Mesothelial cell of epicardium (in vitro differentiated cells): ENCODE measurements around the gene DUSP22. TPM values are rescaled to one million over a fixed set of nuclear protein-coding genes. Genes with fewer than 3 reads are reported as not detected.

ENCODE experiments used
- DNase-seq, 2 experiments: peaks; one replicate each; pipeline ENCODE4 v3.0.0; 2021; ENCODE audit warnings: low spot score in 2 of 2; ENCODE audit not compliant: unreplicated experiment in 2 of 2
- H3K27ac Mint-ChIP-seq: 2 replicates; pipeline ENCODE4 v1.8.0; 2021; ENCODE audit warnings: mixed read lengths
- H3K27me3 Mint-ChIP-seq: 2 replicates; pipeline ENCODE4 v1.8.0; 2021; ENCODE audit warnings: low read depth, mixed read lengths
- H3K36me3 Mint-ChIP-seq: 2 replicates; pipeline ENCODE4 v1.8.0; 2021; ENCODE audit warnings: mixed read lengths
- H3K4me1 Mint-ChIP-seq: 2 replicates; pipeline ENCODE4 v1.8.0; 2021; ENCODE audit warnings: mixed read lengths
- H3K4me3 Mint-ChIP-seq: 2 replicates; pipeline ENCODE4 v1.8.0; 2021; ENCODE audit warnings: mild to moderate bottlenecking, moderate library complexity, mixed read lengths
- H3K9me3 Mint-ChIP-seq: 2 replicates; pipeline ENCODE4 v1.8.0; 2021; ENCODE audit warnings: mixed read lengths
- total RNA-seq: library from RNA; stranded (reverse); gene quantifications from 3 replicates; pipeline ENCODE4 v1.2.1, GENCODE V29; 2021
- TF ChIP-seq, protein P1 (sequence below): fragments of 200-600 bp; sonication (generic); IDR thresholded peaks from one replicate; pipeline ENCODE4 v1.5.0; 2021; ENCODE audit warnings: antibody characterized with exemption; ENCODE audit not compliant: unreplicated experiment

DUSP22 gene
- total RNA-seq, 1 donor from 2014 or later: 32.0 TPM

DNA sequence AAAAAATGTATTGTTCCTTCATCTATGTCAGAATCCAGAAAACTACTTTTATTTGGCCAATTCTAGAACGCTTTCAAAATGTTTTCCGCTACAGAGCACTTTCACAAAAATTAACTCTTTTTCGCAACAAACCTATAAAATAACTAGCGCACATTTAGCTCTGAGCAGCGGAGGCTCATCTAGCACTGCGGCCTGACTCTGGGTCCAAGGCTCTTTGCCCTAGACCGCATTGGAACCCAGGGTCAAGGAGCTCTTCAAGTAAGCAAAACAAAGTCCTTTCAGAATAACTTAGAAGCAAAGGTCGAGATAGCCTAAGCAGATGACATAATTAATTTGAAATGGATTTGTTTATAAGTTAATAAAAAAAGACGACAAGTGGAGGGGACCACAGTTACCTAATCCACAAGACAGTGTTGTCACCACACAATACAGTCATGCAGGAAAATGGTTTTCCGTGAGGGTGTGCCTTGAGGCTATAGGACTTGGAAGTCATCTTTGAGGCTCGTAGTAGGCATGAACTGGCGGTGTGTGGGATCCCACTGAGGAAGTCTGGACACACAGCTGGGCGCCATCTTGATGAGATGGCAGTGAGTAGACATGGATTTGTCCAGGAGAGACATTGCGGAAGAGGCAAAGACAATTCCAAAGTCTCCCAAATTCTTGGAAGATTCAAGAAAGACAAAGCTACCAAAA lies 70.1 kb downstream of the DUSP22 start:
- Mint-ChIP-seq H3K9me3 (peaks cover 51% of the 10 kb centered on the region), H3K27ac (no peak overlapping the region), H3K4me1 (no peaks in the 10 kb centered on the region), H3K4me3 (no peak overlapping the region), H3K36me3 (peaks cover 6% of the 10 kb centered on the region), H3K27me3 (peaks cover 9% of the 10 kb centered on the region)
- TF ChIP-seq, protein P1, sequence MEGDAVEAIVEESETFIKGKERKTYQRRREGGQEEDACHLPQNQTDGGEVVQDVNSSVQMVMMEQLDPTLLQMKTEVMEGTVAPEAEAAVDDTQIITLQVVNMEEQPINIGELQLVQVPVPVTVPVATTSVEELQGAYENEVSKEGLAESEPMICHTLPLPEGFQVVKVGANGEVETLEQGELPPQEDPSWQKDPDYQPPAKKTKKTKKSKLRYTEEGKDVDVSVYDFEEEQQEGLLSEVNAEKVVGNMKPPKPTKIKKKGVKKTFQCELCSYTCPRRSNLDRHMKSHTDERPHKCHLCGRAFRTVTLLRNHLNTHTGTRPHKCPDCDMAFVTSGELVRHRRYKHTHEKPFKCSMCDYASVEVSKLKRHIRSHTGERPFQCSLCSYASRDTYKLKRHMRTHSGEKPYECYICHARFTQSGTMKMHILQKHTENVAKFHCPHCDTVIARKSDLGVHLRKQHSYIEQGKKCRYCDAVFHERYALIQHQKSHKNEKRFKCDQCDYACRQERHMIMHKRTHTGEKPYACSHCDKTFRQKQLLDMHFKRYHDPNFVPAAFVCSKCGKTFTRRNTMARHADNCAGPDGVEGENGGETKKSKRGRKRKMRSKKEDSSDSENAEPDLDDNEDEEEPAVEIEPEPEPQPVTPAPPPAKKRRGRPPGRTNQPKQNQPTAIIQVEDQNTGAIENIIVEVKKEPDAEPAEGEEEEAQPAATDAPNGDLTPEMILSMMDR: no peak
- no peak for DNase-seq

DNA sequence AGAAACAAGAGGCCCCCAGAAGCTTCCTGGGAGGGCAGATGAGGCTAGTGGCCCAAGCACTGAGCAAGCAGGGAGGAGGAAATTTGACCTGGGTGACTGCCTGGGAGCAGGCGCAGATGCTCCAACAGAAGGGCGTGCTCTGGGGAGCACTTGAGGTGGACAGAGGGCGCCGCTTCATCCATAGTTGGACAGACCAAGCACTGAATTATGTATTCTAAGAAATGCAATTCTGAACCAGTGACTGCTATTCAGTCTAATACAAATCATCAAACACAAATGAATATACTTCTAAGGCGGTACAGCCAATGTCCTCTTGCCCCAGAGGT lies 70.6 kb downstream of the DUSP22 start:
- peaks cover 13% of the 10 kb centered on the region for H3K27me3 Mint-ChIP-seq
- H3K4me3 Mint-ChIP-seq: no peak overlapping the region
- DNase-seq: no peak
- H3K27ac Mint-ChIP-seq: no peak overlapping the region
- H3K36me3 Mint-ChIP-seq: peaks cover 6% of the 10 kb centered on the region
- no peaks in the 10 kb centered on the region for H3K4me1 Mint-ChIP-seq
- peaks cover 56% of the 10 kb centered on the region for H3K9me3 Mint-ChIP-seq
- TF ChIP-seq, protein P1: no peak

DNA sequence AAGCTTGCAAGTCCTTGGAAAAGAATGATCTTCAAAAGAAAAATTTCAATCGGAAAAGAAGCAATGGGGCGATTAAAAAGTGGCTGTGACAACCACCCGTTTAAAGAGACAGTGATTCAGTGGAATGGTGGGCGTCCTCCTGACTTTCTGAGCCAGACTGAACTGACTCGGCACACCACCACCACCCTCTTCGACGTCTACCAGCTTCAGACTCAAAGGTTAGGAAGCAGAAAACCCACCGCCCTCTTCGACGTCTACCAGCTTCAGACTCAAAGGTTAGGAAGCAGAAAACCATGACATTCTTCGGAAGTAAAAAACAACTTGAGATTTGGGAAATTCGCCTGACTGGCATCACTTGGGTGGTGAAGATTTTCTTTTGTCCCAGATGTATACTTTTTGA lies 71.0 kb downstream of the DUSP22 start:
- H3K9me3 Mint-ChIP-seq: peaks cover 56% of the 10 kb centered on the region
- no peak overlapping the region for H3K4me3 Mint-ChIP-seq
- TF ChIP-seq, protein P1: no peak
- no peak overlapping the region for H3K27ac Mint-ChIP-seq
- H3K36me3 Mint-ChIP-seq: peaks cover 6% of the 10 kb centered on the region
- H3K4me1 Mint-ChIP-seq: no peaks in the 10 kb centered on the region
- peaks cover 13% of the 10 kb centered on the region for H3K27me3 Mint-ChIP-seq
- DNase-seq: no peak

DNA sequence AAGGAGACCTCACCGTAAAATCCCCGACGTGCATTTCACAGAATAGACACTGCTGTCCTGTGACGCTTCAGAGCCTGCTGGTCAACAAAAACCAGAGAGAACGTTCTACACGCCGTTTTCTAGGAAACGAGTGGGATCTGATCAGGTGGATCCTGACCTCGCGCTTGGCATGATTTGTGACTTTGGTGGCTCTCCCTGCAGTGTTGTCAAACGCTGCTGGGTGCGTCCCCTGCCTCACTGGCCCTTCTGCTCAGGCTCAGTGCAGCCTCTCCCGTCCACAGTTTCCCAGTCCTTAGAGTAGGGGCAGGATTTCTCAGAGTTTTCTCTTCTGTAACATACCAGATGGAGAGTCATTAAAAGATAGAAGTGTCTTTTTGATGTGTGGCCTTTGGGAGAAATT lies 71.6 kb downstream of the DUSP22 start:
- H3K9me3 Mint-ChIP-seq: peaks cover 56% of the 10 kb centered on the region
- H3K4me1 Mint-ChIP-seq: no peaks in the 10 kb centered on the region
- no peak for DNase-seq
- H3K36me3 Mint-ChIP-seq: peaks cover 6% of the 10 kb centered on the region
- no peak overlapping the region for H3K4me3 Mint-ChIP-seq
- H3K27ac Mint-ChIP-seq: no peak overlapping the region
- TF ChIP-seq, protein P1: no peak
- peaks cover 13% of the 10 kb centered on the region for H3K27me3 Mint-ChIP-seq

DNA sequence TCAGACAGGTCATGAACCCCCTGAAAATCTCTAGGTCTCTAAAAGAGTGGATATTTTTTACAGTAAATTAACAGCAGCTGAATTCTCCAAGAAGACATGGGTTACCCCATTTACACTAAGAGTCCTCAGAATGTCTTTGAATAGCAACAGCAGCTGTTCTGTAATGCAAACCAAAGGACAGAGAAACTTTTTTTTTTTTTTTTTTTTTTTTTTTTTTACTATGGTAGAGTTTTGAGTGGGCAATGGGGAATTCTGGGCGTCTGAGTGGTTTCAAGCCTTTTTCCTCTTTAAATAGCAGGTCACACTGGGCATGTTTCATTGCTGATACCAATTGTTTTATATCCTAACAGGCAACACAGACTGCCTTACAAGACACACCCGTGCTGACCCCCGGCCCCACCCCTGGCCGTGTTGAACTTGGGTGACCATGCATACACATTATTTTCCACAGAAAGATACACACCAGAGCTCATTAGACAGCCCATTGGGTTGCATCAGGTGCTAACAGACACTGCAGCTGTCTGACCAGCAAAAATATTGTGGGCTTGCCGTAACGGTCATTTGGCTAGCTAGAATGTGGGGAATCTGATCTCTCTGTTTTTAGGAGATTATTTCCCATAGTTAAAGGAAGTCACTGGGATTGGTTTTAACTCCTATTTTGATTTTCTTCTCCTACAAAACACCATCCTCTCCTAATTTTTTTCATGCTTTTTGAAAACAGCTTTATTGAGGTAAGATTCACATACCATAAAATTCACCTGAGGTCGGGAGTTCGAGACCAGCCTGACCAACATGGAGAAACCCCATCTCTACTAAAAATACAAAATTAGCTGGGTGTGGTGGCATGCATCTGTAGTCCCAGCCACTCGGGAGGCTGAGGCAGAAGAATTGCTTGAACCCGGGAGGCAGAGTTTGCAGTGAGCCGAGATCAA lies 72.6 kb downstream of the DUSP22 start:
- Mint-ChIP-seq H3K9me3 (peaks cover 56% of the 10 kb centered on the region), H3K36me3 (peaks cover 6% of the 10 kb centered on the region), H3K27me3 (peaks cover 16% of the 10 kb centered on the region), H3K27ac (no peak overlapping the region), H3K4me1 (no peaks in the 10 kb centered on the region), H3K4me3 (no peak overlapping the region)
- no peak for DNase-seq
- TF ChIP-seq, protein P1: no peak
